ENCODE measurements around the gene ADSS1. TPM values are rescaled to one million over a fixed set of nuclear protein-coding genes. Genes with fewer than 3 reads are reported as not detected.

The ADSS1 gene
- total RNA-seq, 1 experiment from 2014 or later: 10.0 TPM

DNA sequence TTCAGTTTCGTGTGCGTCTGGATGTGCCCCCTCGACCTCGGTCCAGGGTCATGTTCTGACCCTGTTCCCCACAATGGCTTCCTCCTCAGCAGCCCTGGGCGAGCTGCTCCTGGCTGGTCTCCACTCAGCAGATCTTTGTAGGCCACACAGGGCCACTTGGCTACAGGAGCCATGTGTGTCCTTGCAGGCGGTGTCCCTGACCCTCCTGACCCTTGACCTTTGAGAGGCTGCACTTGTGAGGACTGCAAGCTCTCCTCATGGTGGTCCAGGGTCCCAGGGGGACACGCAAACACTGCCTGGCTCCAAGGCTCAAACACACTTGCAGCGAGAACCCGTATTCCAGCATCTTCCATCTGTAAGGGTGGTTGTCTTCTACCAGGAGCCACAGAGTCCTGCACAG is 21.4 kb downstream of the ADSS1 start:
- no peak overlapping the region for H3K4me3 Mint-ChIP-seq
- ATAC-seq: no peak
- CTCF ChIA-PET: interaction anchor here (1.0 kb wide), 1 partner anchor 19 kb away, joined by 3 read pairs; no protein-coding TSS in a partner anchor

More for the DNA sequence above, 21.4 kb downstream of the ADSS1 start:
- Mint-ChIP-seq H3K27ac (no peak overlapping the region), H3K27me3 (ENCODE audit: low read depth) (peaks cover 12% of the 10 kb centered on the region), H3K36me3 (peaks cover 12% of the 10 kb centered on the region), H3K9me3 (peaks cover 14% of the 10 kb centered on the region), H3K4me1 (peaks cover 3% of the 10 kb centered on the region; the same call in 1 of the 2 replicates)
- DNase-seq (ENCODE audit: low spot score): no peak
- no peak for TF ChIP-seq MAX (CRISPR knock-in tag; IDR thresholded peaks at IDR 0.05)
- no peak for TF ChIP-seq ZBTB43 (CRISPR knock-in tag; IDR thresholded peaks at IDR 0.05)
- TF ChIP-seq, protein P1, sequence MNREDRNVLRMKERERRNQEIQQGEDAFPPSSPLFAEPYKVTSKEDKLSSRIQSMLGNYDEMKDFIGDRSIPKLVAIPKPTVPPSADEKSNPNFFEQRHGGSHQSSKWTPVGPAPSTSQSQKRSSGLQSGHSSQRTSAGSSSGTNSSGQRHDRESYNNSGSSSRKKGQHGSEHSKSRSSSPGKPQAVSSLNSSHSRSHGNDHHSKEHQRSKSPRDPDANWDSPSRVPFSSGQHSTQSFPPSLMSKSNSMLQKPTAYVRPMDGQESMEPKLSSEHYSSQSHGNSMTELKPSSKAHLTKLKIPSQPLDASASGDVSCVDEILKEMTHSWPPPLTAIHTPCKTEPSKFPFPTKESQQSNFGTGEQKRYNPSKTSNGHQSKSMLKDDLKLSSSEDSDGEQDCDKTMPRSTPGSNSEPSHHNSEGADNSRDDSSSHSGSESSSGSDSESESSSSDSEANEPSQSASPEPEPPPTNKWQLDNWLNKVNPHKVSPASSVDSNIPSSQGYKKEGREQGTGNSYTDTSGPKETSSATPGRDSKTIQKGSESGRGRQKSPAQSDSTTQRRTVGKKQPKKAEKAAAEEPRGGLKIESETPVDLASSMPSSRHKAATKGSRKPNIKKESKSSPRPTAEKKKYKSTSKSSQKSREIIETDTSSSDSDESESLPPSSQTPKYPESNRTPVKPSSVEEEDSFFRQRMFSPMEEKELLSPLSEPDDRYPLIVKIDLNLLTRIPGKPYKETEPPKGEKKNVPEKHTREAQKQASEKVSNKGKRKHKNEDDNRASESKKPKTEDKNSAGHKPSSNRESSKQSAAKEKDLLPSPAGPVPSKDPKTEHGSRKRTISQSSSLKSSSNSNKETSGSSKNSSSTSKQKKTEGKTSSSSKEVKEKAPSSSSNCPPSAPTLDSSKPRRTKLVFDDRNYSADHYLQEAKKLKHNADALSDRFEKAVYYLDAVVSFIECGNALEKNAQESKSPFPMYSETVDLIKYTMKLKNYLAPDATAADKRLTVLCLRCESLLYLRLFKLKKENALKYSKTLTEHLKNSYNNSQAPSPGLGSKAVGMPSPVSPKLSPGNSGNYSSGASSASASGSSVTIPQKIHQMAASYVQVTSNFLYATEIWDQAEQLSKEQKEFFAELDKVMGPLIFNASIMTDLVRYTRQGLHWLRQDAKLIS (CRISPR knock-in tag; IDR thresholded peaks at IDR 0.05; ENCODE audit: borderline replicate concordance): no peak
- TF ChIP-seq E2F5 (CRISPR knock-in tag; IDR thresholded peaks at IDR 0.05): no peak
- TF ChIP-seq, protein P2, sequence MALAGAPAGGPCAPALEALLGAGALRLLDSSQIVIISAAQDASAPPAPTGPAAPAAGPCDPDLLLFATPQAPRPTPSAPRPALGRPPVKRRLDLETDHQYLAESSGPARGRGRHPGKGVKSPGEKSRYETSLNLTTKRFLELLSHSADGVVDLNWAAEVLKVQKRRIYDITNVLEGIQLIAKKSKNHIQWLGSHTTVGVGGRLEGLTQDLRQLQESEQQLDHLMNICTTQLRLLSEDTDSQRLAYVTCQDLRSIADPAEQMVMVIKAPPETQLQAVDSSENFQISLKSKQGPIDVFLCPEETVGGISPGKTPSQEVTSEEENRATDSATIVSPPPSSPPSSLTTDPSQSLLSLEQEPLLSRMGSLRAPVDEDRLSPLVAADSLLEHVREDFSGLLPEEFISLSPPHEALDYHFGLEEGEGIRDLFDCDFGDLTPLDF (CRISPR knock-in tag; IDR thresholded peaks at IDR 0.05): no peak
- no peak for TF ChIP-seq NR1H2 (CRISPR knock-in tag; IDR thresholded peaks at IDR 0.05)
- TF ChIP-seq FOXP1 (CRISPR knock-in tag; IDR thresholded peaks at IDR 0.05; ENCODE audit: borderline replicate concordance): no peak
- no peak for TF ChIP-seq CREB1 (CRISPR knock-in tag; IDR thresholded peaks at IDR 0.05)
- TF ChIP-seq, protein P3, sequence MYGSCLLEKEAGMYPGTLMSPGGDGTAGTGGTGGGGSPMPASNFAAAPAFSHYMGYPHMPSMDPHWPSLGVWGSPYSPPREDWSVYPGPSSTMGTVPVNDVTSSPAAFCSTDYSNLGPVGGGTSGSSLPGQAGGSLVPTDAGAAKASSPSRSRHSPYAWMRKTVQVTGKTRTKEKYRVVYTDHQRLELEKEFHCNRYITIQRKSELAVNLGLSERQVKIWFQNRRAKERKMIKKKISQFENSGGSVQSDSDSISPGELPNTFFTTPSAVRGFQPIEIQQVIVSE (CRISPR knock-in tag; IDR thresholded peaks at IDR 0.05; ENCODE audit: borderline replicate concordance): no peak
- TF ChIP-seq, protein P4, sequence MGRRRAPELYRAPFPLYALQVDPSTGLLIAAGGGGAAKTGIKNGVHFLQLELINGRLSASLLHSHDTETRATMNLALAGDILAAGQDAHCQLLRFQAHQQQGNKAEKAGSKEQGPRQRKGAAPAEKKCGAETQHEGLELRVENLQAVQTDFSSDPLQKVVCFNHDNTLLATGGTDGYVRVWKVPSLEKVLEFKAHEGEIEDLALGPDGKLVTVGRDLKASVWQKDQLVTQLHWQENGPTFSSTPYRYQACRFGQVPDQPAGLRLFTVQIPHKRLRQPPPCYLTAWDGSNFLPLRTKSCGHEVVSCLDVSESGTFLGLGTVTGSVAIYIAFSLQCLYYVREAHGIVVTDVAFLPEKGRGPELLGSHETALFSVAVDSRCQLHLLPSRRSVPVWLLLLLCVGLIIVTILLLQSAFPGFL (CRISPR knock-in tag; IDR thresholded peaks at IDR 0.05; ENCODE audit: borderline replicate concordance): no peak
- no peak for TF ChIP-seq ZNF317 (CRISPR knock-in tag; IDR thresholded peaks at IDR 0.05; ENCODE audit: borderline replicate concordance, low read depth)
- TF ChIP-seq ZNF396 (CRISPR knock-in tag; IDR thresholded peaks at IDR 0.05; ENCODE audit: borderline replicate concordance): no peak
- TF ChIP-seq, protein P5, sequence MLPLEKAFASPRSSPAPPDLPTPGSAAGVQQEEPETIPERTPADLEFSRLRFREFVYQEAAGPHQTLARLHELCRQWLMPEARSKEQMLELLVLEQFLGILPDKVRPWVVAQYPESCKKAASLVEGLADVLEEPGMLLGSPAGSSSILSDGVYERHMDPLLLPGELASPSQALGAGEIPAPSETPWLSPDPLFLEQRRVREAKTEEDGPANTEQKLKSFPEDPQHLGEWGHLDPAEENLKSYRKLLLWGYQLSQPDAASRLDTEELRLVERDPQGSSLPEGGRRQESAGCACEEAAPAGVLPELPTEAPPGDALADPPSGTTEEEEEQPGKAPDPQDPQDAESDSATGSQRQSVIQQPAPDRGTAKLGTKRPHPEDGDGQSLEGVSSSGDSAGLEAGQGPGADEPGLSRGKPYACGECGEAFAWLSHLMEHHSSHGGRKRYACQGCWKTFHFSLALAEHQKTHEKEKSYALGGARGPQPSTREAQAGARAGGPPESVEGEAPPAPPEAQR (CRISPR knock-in tag; IDR thresholded peaks at IDR 0.05): no peak
- POLR2A ChIA-PET: no interaction called here
